ENCODE results near the gene CNDP1. TPM values are rescaled to one million over a fixed set of nuclear protein-coding genes. Genes with fewer than 3 reads are reported as not detected.

CNDP1 gene
- total RNA-seq, 1 donor, result not detected

DNA sequence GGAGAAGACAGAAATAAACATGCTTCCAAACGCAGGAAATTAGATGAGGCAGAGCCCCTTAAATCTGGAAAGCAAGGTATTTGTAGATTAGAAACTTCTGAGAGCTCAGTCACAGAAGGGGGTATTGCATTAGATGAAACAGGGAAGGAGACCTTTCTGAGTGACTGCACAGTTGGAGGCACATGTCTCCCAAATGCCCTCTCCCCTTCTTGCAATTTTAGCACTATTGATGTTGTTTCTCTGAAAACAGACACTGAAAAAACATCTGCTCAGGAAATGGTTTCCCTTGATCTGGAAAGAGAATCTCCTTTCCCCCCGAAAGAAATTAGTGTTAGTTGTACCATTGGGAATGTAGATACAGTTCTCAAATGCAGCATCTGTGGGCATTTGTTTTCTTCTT lies 96.9 kb downstream of the CNDP1 start:
- TF ChIP-seq, protein P1, sequence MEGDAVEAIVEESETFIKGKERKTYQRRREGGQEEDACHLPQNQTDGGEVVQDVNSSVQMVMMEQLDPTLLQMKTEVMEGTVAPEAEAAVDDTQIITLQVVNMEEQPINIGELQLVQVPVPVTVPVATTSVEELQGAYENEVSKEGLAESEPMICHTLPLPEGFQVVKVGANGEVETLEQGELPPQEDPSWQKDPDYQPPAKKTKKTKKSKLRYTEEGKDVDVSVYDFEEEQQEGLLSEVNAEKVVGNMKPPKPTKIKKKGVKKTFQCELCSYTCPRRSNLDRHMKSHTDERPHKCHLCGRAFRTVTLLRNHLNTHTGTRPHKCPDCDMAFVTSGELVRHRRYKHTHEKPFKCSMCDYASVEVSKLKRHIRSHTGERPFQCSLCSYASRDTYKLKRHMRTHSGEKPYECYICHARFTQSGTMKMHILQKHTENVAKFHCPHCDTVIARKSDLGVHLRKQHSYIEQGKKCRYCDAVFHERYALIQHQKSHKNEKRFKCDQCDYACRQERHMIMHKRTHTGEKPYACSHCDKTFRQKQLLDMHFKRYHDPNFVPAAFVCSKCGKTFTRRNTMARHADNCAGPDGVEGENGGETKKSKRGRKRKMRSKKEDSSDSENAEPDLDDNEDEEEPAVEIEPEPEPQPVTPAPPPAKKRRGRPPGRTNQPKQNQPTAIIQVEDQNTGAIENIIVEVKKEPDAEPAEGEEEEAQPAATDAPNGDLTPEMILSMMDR (IDR thresholded peaks at IDR 0.05; ENCODE audit: insufficient read depth, low read depth, low read length), result no peak
- DNase-seq (ENCODE audit: low read depth), result no peak
- H3K4me3 ChIP-seq (ENCODE audit: low read depth, low read length), result no peak overlapping the region

DNA sequence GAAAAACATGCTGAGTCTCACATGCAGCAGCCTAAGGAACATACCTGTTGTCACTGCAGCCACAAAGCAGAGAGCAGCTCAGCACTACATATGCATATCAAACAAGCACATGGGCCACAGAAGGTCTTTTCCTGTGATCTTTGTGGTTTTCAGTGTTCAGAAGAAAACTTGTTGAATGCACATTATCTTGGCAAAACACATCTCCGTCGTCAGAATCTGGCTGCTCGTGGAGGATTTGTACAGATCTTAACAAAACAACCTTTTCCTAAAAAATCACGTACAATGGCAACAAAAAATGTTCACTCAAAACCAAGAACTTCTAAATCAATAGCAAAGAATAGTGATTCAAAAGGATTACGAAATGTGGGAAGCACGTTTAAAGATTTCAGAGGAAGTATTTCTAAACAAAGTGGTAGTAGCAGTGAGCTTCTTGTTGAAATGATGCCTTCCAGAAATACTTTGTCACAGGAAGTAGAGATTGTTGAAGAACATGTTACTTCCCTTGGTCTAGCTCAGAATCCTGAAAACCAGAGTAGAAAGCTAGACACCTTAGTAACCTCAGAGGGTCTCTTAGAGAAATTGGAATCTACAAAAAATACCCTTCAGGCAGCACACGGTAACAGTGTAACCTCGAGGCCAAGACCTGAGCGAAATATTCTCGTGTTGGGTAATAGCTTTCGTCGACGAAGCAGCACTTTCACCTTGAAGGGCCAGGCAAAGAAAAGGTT lies 97.5 kb downstream of the CNDP1 start:
- no peak overlapping the region for H3K4me3 ChIP-seq (ENCODE audit: low read depth, low read length)
- TF ChIP-seq, protein P1 (IDR thresholded peaks at IDR 0.05; ENCODE audit: insufficient read depth, low read depth, low read length), result no peak
- DNase-seq (ENCODE audit: low read depth), result peak; percentile 78

DNA sequence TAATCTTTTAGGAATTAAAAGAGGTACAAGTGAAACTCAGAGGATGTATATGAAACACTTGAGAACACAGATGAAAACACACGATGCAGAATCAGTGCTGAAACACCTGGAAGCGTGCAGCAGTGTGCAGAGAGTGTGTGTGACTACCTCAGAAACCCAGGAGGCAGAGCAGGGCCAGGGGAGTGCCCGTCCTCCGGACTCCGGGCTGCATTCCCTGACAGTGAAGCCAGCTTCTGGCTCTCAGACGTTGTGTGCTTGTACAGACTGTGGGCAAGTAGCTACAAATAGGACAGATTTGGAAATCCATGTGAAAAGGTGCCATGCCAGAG lies 98.0 kb downstream of the CNDP1 start:
- TF ChIP-seq, protein P1 (IDR thresholded peaks at IDR 0.05; ENCODE audit: insufficient read depth, low read depth, low read length), result no peak
- DNase-seq (ENCODE audit: low read depth), result no peak
- no peak overlapping the region for H3K4me3 ChIP-seq (ENCODE audit: low read depth, low read length)

DNA sequence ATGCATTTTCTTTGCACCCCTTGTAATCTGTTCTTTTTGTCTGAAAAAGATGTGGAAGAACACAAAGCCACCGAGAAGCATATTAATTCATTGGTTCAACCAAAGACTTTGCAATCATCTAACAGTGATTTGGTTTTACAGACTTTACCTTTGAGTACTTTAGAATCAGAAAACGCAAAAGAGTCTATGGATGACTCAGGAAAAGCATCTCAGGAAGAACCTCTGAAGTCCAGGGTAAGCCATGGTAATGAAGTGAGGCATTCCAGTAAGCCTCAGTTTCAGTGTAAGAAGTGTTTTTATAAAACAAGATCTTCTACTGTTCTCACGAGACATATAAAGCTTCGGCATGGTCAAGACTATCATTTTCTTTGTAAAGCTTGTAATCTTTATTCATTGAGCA lies 98.6 kb downstream of the CNDP1 start:
- no peak for DNase-seq (ENCODE audit: low read depth)
- no peak overlapping the region for H3K4me3 ChIP-seq (ENCODE audit: low read depth, low read length)
- TF ChIP-seq, protein P1 (IDR thresholded peaks at IDR 0.05; ENCODE audit: insufficient read depth, low read depth, low read length), result no peak

DNA sequence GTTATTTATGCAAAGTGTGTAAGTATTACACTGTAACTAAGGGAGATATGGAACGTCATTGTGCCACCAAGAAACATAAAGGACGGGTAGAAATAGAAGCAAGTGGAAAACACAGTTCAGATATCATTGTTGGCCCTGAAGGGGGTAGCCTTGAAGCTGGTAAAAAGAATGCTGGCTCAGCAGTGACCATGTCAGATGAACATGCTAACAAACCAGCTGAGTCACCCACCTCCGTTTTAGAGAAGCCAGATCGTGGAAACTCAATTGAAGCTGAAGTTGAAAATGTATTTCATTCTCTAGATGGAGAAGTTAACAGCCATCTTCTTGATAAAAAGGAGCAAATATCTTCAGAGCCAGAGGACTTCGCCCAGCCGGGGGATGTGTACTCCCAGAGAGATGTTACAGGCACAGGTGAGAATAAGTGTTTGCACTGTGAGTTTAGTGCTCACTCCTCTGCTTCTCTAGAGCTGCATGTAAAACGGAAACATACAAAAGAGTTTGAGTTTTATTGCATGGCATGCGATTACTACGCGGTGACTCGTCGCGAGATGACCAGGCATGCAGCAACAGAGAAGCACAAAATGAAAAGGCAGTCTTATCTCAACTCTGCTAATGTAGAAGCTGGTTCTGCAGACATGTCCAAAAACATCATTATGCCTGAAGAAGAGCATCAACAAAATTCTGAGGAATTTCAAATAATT lies 99.5 kb downstream of the CNDP1 start:
- DNase-seq (ENCODE audit: low read depth), result no peak
- TF ChIP-seq, protein P1 (IDR thresholded peaks at IDR 0.05; ENCODE audit: insufficient read depth, low read depth, low read length), result no peak
- no peak overlapping the region for H3K4me3 ChIP-seq (ENCODE audit: low read depth, low read length)

DNA sequence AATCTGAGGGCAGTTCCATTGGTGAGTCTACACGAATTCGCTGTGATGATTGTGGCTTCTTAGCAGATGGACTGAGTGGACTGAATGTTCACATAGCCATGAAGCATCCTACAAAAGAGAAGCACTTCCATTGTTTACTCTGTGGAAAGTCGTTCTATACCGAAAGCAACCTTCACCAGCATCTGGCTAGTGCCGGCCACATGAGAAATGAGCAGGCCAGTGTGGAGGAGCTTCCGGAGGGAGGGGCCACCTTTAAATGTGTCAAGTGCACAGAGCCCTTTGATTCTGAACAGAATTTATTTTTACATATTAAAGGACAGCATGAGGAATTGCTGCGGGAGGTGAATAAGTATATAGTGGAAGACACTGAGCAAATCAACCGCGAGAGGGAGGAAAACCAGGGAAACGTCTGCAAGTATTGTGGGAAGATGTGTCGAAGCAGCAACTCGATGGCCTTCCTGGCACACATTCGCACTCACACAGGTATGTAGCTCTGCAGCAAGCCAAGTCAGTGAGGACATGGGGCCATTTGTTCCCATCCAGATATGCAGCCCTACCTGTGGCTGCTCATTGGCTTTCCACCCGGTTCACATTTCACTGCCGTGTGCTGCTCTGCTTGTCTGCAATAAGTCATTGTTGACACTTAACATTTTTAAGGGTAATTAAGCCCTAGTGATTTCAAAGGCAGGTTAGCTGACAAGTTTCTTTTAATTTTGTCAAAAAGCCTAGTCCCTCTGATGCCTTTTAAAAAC lies 101.1 kb downstream of the CNDP1 start:
- no peak overlapping the region for H3K4me3 ChIP-seq (ENCODE audit: low read depth, low read length)
- DNase-seq (ENCODE audit: low read depth), result no peak
- TF ChIP-seq, protein P1 (IDR thresholded peaks at IDR 0.05; ENCODE audit: insufficient read depth, low read depth, low read length), result no peak

Other genes starting within 250 kb of the CNDP1 start
- gene CYB5A, start 242.5 kb upstream of the CNDP1 start, total RNA-seq, result 35.4 and 114 TPM in 2 replicates
- gene C18orf63, start 218.7 kb upstream of the CNDP1 start, total RNA-seq, result not detected in 2 replicates
- gene DIPK1C, start 77.2 kb upstream of the CNDP1 start, total RNA-seq, result not detected in 2 replicates
- gene CNDP2, start 38.1 kb upstream of the CNDP1 start, total RNA-seq, result 29.6 and 38.4 TPM in 2 replicates
- 16.4 and 22.0 TPM in 2 replicates for gene ZNF407, start 63.4 kb downstream of the CNDP1 start, total RNA-seq

Measured in fibroblast of villous mesenchyme (primary cell).